ENCODE measurements around the gene LAMP5.

LAMP5 gene

GRCh38 chr20:9574181-9574580 lies 59.8 kb downstream of the LAMP5 start:
- no peak overlapping the region for H3K9ac ChIP-seq (ENCODE audit: low read depth, low read length)
- H3K4me1 ChIP-seq (ENCODE audit: control insufficient read depth, insufficient read depth, low read length): no peaks in the 10 kb centered on the region
- H3K4me3 ChIP-seq (ENCODE audit: low read length): no peak overlapping the region
- H3K27me3 ChIP-seq (ENCODE audit: control insufficient read depth, insufficient read depth, low read length): peaks cover 49% of the 10 kb centered on the region
- H3K4me2 ChIP-seq (ENCODE audit: low read length): no peak overlapping the region
- H3K36me3 ChIP-seq (ENCODE audit: insufficient read depth, low read length): no peaks in the 10 kb centered on the region
- no peaks in the 10 kb centered on the region for H3K9me3 ChIP-seq (replicated peaks; ENCODE audit: low read length)

- no peaks in the 10 kb centered on the region for H3K36me3 ChIP-seq (ENCODE audit: insufficient read depth, low read length)
- H3K9me3 ChIP-seq (replicated peaks; ENCODE audit: low read length): no peaks in the 10 kb centered on the region
- H3K27me3 ChIP-seq (ENCODE audit: control insufficient read depth, insufficient read depth, low read length): peaks cover 43% of the 10 kb centered on the region
- H3K4me1 ChIP-seq (ENCODE audit: control insufficient read depth, insufficient read depth, low read length): no peaks in the 10 kb centered on the region
- H3K9ac ChIP-seq (ENCODE audit: low read depth, low read length): no peak overlapping the region
- H3K4me3 ChIP-seq (ENCODE audit: low read length): no peak overlapping the region
- H3K4me2 ChIP-seq (ENCODE audit: low read length): no peak overlapping the region
Measured at GRCh38 chr20:9574776-9575175, 60.4 kb downstream of the LAMP5 start.

- Histone ChIP-seq H3K9me3 (replicated peaks; ENCODE audit: low read length) (no peaks in the 10 kb centered on the region), H3K4me3 (ENCODE audit: low read length) (no peak overlapping the region), H3K4me1 (ENCODE audit: control insufficient read depth, insufficient read depth, low read length) (no peaks in the 10 kb centered on the region), H3K9ac (ENCODE audit: low read depth, low read length) (no peak overlapping the region), H3K27me3 (ENCODE audit: control insufficient read depth, insufficient read depth, low read length) (peaks cover 45% of the 10 kb centered on the region), H3K36me3 (ENCODE audit: insufficient read depth, low read length) (no peaks in the 10 kb centered on the region), H3K4me2 (ENCODE audit: low read length) (no peak overlapping the region)
Measured at GRCh38 chr20:9575836-9576235, 61.4 kb downstream of the LAMP5 start.

- Histone ChIP-seq H3K9me3 (replicated peaks; ENCODE audit: low read length) (no peaks in the 10 kb centered on the region), H3K4me1 (ENCODE audit: control insufficient read depth, insufficient read depth, low read length) (no peaks in the 10 kb centered on the region), H3K4me3 (ENCODE audit: low read length) (no peak overlapping the region), H3K36me3 (ENCODE audit: insufficient read depth, low read length) (no peaks in the 10 kb centered on the region), H3K27me3 (ENCODE audit: control insufficient read depth, insufficient read depth, low read length) (peaks cover 45% of the 10 kb centered on the region), H3K9ac (ENCODE audit: low read depth, low read length) (no peak overlapping the region), H3K4me2 (ENCODE audit: low read length) (no peak overlapping the region)
Measured at GRCh38 chr20:9576695-9577094, 62.3 kb downstream of the LAMP5 start.

- Histone ChIP-seq H3K9me3 (replicated peaks; ENCODE audit: low read length) (no peaks in the 10 kb centered on the region), H3K27me3 (ENCODE audit: control insufficient read depth, insufficient read depth, low read length) (peaks cover 43% of the 10 kb centered on the region), H3K36me3 (ENCODE audit: insufficient read depth, low read length) (no peaks in the 10 kb centered on the region), H3K9ac (ENCODE audit: low read depth, low read length) (no peak overlapping the region), H3K4me2 (ENCODE audit: low read length) (no peak overlapping the region), H3K4me1 (ENCODE audit: control insufficient read depth, insufficient read depth, low read length) (no peaks in the 10 kb centered on the region), H3K4me3 (ENCODE audit: low read length) (no peak overlapping the region)
Measured at GRCh38 chr20:9577397-9577796, 63.0 kb downstream of the LAMP5 start.

- Histone ChIP-seq H3K4me1 (ENCODE audit: control insufficient read depth, insufficient read depth, low read length) (no peaks in the 10 kb centered on the region), H3K9me3 (replicated peaks; ENCODE audit: low read length) (no peaks in the 10 kb centered on the region), H3K4me3 (ENCODE audit: low read length) (no peak overlapping the region), H3K36me3 (ENCODE audit: insufficient read depth, low read length) (no peaks in the 10 kb centered on the region), H3K27me3 (ENCODE audit: control insufficient read depth, insufficient read depth, low read length) (peaks cover 33% of the 10 kb centered on the region), H3K4me2 (ENCODE audit: low read length) (no peak overlapping the region), H3K9ac (ENCODE audit: low read depth, low read length) (no peak overlapping the region)
Measured at GRCh38 chr20:9578594-9578993, 64.2 kb downstream of the LAMP5 start.

Measured in skeletal muscle satellite cell (primary cell).